Panc1 (cell line): ENCODE results near the gene TRIM4. TPM values are rescaled to one million over a fixed set of nuclear protein-coding genes. Genes with fewer than 3 reads are reported as not detected.

Experiments used
- ATAC-seq: fragments of 200-7000 bp; cut with Tn5 transposase; 2 replicates; pipeline ENCODE4 v1.9.1; 2020; ENCODE audit warnings: mild to moderate bottlenecking, moderate library complexity
- BruUV-seq: library from RNA; stranded (reverse); fragments of 400-500 nt; replicated peaks from 2 replicates; lab custom pipeline; 2021; lab: Mats Ljungman, UMichigan
- CTCF ChIA-PET: fragments of 300-600 bp; sonication (Branson Sonifier 250); formaldehyde crosslinking; loops from one replicate; lab custom pipeline; 2022; ENCODE audit warnings: antibody characterized with exemption; lab: Charles Lee
- POLR2A ChIA-PET: fragments of 300-600 bp; sonication (Branson Sonifier 250); formaldehyde crosslinking; loops from one replicate; lab custom pipeline; 2022; ENCODE audit warnings: antibody characterized with exemption; lab: Charles Lee
- DNase-seq: peaks from one replicate; pipeline ENCODE4 v3.0.0-alpha.2; 2010; ENCODE audit warnings: low read depth, low spot score
- H3K27ac ChIP-seq: 2 replicates; pipeline ENCODE4 v1.5.1; 2011; ENCODE audit warnings: mild to moderate bottlenecking, low read length, inconsistent platforms
- H3K27me3 ChIP-seq: fragments of 200-500 bp; sonication (Bioruptor generic); 2 replicates; pipeline ENCODE4 v1.6.0; 2014; ENCODE audit warnings: low read length, inconsistent platforms; ENCODE audit not compliant: control insufficient read depth, insufficient read depth
- H3K36me3 ChIP-seq: fragments of 200-500 bp; sonication (Bioruptor generic); 2 replicates; pipeline ENCODE4 v1.5.1; 2014; ENCODE audit warnings: inconsistent platforms, mild to moderate bottlenecking, low read length, moderate library complexity; ENCODE audit not compliant: control insufficient read depth, insufficient read depth
- H3K4me1 ChIP-seq: 2 replicates; pipeline ENCODE4 v1.5.1; 2011; ENCODE audit warnings: inconsistent platforms, mild to moderate bottlenecking, low read length, moderate library complexity; ENCODE audit not compliant: control insufficient read depth, insufficient read depth
- H3K4me3 ChIP-seq, 2 experiments: 2 replicates each; pipeline ENCODE4 v1.5.1; 2011 to 2012; ENCODE audit warnings: low read depth in 2 of 2, low read length in 2 of 2, mild to moderate bottlenecking in 2 of 2, inconsistent platforms in 1 of 2, moderate library complexity in 1 of 2
- H3K9me3 ChIP-seq: fragments of 200-500 bp; sonication (Bioruptor generic); 2 replicates; pipeline ENCODE4 v1.5.1; 2014; ENCODE audit warnings: low read depth, mild to moderate bottlenecking, inconsistent platforms, low read length, moderate library complexity; ENCODE audit not compliant: control insufficient read depth, insufficient read depth
- POLR2AphosphoS5 ChIP-seq: IDR thresholded peaks from 2 replicates; pipeline ENCODE4 v1.6.1; 2012; ENCODE audit warnings: mild to moderate bottlenecking, low read depth, low read length, moderate library complexity
- REST ChIP-seq, 2 experiments: IDR thresholded peaks; 2 replicates each; pipeline ENCODE4 v1.6.1; 2011 to 2012; ENCODE audit warnings: low read depth in 2 of 2, control low read depth in 1 of 2, low read length in 1 of 2, mild to moderate bottlenecking in 1 of 2, moderate library complexity in 1 of 2; ENCODE audit not compliant: insufficient read depth in 1 of 2
- SIN3A ChIP-seq: IDR thresholded peaks from 2 replicates; pipeline ENCODE4 v1.6.1; 2012; ENCODE audit warnings: low read depth, mild to moderate bottlenecking, low read length, moderate library complexity, borderline replicate concordance; ENCODE audit not compliant: insufficient read depth
- TCF7L2 ChIP-seq: IDR thresholded peaks from 2 replicates; pipeline ENCODE4 v1.6.1; 2011; ENCODE audit warnings: mild to moderate bottlenecking, low read depth, low read length, inconsistent platforms
- in situ Hi-C: cut with HindIII; loops from 2 replicates; pipeline ENCODE4 v1.10.0; 2016; ENCODE audit warnings: low sequenced_read_pairs, low pct_unique_long_range_greater_than_20kb
- intact Hi-C: fragments of 100-400 bp; cut with micrococcal nuclease; formaldehyde crosslinking; loops from one replicate; pipeline ENCODE4 v1.10.0; 2022; ENCODE audit not compliant: unreplicated experiment
- total RNA-seq: library from RNA; stranded (reverse); gene quantifications from one replicate; pipeline ENCODE4 v1.2.1, GENCODE V29; 2021; ENCODE audit not compliant: unreplicated experiment
- TF ChIP-seq, protein P1 (sequence below): fragments of 450-650 bp; IDR thresholded peaks from 2 replicates; pipeline ENCODE4 v1.5.1; 2017; ENCODE audit warnings: mild to moderate bottlenecking

The TRIM4 gene
- total RNA-seq, 1 experiment from 2014 or later = 28.1 TPM

DNA sequence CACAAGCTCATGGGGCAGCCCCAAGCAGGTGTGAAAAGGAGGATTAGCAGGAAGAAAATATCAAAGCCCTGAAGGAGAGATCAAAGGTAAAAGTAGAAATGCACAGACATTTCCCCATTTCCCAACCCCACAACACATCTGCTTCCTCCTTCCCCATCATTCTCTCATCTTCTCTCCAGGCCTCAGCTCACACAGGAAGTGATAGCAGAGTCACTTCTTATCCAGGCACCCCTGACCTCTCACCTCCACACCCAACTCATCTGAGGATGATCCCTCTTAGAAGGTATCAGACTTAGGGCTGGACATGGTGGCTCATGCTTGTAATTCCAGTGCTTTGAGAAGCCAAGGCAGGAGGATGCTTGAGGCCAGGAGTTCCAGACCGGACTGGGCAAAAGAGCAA lies 28.3 kb upstream of the TRIM4 start:
- no peak overlapping the region for H3K4me3 ChIP-seq
- 0 out of 2 replicates have a peak, but pooled peaks cover under 1% of the 10 kb centered on the region for H3K9me3 ChIP-seq
- intact Hi-C loops (no loop called here), in situ Hi-C loops (no loop called here)
- no peaks in the 10 kb centered on the region for H3K4me1 ChIP-seq
- no peak for TF ChIP-seq POLR2AphosphoS5
- no peak for TF ChIP-seq TCF7L2
- TF ChIP-seq, protein P1, sequence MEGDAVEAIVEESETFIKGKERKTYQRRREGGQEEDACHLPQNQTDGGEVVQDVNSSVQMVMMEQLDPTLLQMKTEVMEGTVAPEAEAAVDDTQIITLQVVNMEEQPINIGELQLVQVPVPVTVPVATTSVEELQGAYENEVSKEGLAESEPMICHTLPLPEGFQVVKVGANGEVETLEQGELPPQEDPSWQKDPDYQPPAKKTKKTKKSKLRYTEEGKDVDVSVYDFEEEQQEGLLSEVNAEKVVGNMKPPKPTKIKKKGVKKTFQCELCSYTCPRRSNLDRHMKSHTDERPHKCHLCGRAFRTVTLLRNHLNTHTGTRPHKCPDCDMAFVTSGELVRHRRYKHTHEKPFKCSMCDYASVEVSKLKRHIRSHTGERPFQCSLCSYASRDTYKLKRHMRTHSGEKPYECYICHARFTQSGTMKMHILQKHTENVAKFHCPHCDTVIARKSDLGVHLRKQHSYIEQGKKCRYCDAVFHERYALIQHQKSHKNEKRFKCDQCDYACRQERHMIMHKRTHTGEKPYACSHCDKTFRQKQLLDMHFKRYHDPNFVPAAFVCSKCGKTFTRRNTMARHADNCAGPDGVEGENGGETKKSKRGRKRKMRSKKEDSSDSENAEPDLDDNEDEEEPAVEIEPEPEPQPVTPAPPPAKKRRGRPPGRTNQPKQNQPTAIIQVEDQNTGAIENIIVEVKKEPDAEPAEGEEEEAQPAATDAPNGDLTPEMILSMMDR = no peak
- TF ChIP-seq REST (IDR thresholded peaks at IDR 0.05; ENCODE audit: insufficient read depth in 1 of 2, low read depth in 2 of 2, low read length in 1 of 2) = no peak
- no peak for TF ChIP-seq SIN3A
- ATAC-seq (no peak), DNase-seq (no peak)
- H3K27me3 ChIP-seq = no peaks in the 10 kb centered on the region; the same call in 1 of the 2 replicates
- H3K27ac ChIP-seq = no peak overlapping the region
- ChIA-PET POLR2A (no interaction called here), CTCF (interaction anchor here (0.5 kb wide), 1 partner anchor 112 kb away, joined by 8 read pairs; no protein-coding TSS in a partner anchor)
- BruUV-seq = no TSS peak
- no peaks in the 10 kb centered on the region for H3K36me3 ChIP-seq

DNA sequence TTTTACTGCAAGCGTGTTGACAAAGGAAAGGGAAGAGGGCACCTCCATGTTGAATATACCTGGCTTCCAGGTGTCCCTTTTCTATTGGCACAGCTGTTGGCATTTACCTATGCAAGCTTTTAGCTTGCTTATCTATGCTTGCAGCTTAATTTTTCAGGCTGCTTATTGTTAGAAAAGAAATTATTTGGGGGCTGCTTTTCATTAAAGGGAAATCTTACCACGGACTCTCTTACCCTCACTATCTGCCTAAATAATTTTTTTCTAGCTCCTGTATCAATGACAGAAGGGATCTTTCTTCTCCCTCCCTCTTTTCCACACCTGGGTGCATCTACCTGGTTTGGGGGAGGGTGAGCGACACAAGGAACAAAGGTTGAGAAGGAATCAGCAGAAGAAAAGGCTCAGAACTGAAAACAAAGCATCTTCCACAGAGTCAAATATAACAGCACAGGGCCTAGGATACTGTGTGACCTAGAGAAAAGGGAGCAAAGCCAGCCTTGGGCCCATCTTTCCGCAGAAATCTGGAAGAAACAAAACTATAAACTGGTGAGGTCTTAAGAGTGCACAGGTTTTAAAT lies 25.3 kb upstream of the TRIM4 start:
- DNase-seq = no peak
- ChIA-PET CTCF (no interaction called here), POLR2A (no interaction called here)
- BruUV-seq = no TSS peak
- Histone ChIP-seq H3K4me3 (no peak overlapping the region), H3K27me3 (no peaks in the 10 kb centered on the region; the same call in 1 of the 2 replicates), H3K36me3 (no peaks in the 10 kb centered on the region), H3K4me1 (no peaks in the 10 kb centered on the region), H3K27ac (no peak overlapping the region), H3K9me3 (0 out of 2 replicates have a peak, but pooled peaks cover 4% of the 10 kb centered on the region)
- TF ChIP-seq POLR2AphosphoS5 (no peak), SIN3A (no peak), TCF7L2 (no peak), REST (IDR thresholded peaks at IDR 0.05; ENCODE audit: insufficient read depth in 1 of 2, low read depth in 2 of 2, low read length in 1 of 2) (no peak)
- TF ChIP-seq, protein P1 = no peak
- intact Hi-C loops = no loop called here
- no peak for ATAC-seq
- in situ Hi-C loops = no loop called here
